ENCODE data around the gene METTL3.

- TF ChIP-seq POLR2AphosphoS5 (IDR thresholded peaks at IDR 0.05; ENCODE audit: low read depth, low read length) (no peak), POLR2A (IDR thresholded peaks at IDR 0.05; ENCODE audit: low read depth, low read length) (no peak), POU2F2 (IDR thresholded peaks at IDR 0.05; ENCODE audit: low read depth, low read length) (no peak)
Measured at GRCh38 chr14:21543963-21544362, 32.8 kb upstream of the METTL3 start.
